HT1080 (cell line): ENCODE data around the gene OSBPL2. TPM values are rescaled to one million over a fixed set of nuclear protein-coding genes. Genes with fewer than 3 reads are reported as not detected.
A peak's percentile ranks its signal among the peaks of the same experiment; 100 is the strongest.

Experiments
- DNase-seq: peaks from one replicate; pipeline ENCODE4 v3.0.0-alpha.2; 2015; ENCODE audit warnings: low read depth
- polyA plus RNA-seq, 2 experiments: library from polyadenylated mRNA; depleted of rRNA; stranded (reverse); fragments of >200 nt; gene quantifications; 2 replicates each; pipeline ENCODE4 v1.2.3, GENCODE V29; 2015
- total RNA-seq: library from RNA; depleted of rRNA; stranded (reverse); fragments of >200 nt; shearing (Covaris generic); gene quantifications from 2 replicates; pipeline ENCODE4 v1.2.3, GENCODE V29; 2014; rRNA removed

OSBPL2 gene
- total RNA-seq: 13.4 and 17.6 TPM in 2 replicates
- 11.6 and 13.5 TPM in 2 replicates for polyA plus RNA-seq (2015; cell fraction: cytosol; rRNA removed)
- 24.9 and 32.0 TPM in 2 replicates for polyA plus RNA-seq (2015; cell fraction: nucleus; rRNA removed)

GRCh38 chr20:62237801-62238568, at the start of gene OSBPL2:
Gene OSBPL2 (plus strand): TSS chr20:62238521. CDS start chr20:62256185, 17,664 bp downstream.
- peak; percentile 97 for DNase-seq

GRCh38 chr20:62190639-62191411, 47.5 kb upstream of the OSBPL2 start:
- DNase-seq: no peak

- no peak for DNase-seq
Observed at GRCh38 chr20:62191781-62192559, 46.4 kb upstream of the OSBPL2 start.

GRCh38 chr20:62192635-62193034, 45.7 kb upstream of the OSBPL2 start:
- no peak for DNase-seq

GRCh38 chr20:62193079-62194025, 45.0 kb upstream of the OSBPL2 start:
- no peak for DNase-seq

- DNase-seq: no peak
Observed at GRCh38 chr20:62195075-62195405, 43.3 kb upstream of the OSBPL2 start.

- no peak for DNase-seq
Observed at GRCh38 chr20:62195736-62196135, 42.6 kb upstream of the OSBPL2 start.

- DNase-seq: no peak
Observed at GRCh38 chr20:62196286-62196685, 42.0 kb upstream of the OSBPL2 start.

- DNase-seq: no peak
Observed at GRCh38 chr20:62197311-62197710, 41.0 kb upstream of the OSBPL2 start.

GRCh38 chr20:62197801-62198200, 40.5 kb upstream of the OSBPL2 start:
- DNase-seq: no peak

- DNase-seq: no peak
Observed at GRCh38 chr20:62198496-62198895, 39.8 kb upstream of the OSBPL2 start.

- DNase-seq: no peak
Observed at GRCh38 chr20:62198931-62199330, 39.4 kb upstream of the OSBPL2 start.

- DNase-seq: no peak
Observed at GRCh38 chr20:62200491-62201172, 37.7 kb upstream of the OSBPL2 start.

GRCh38 chr20:62201173-62202082, 36.9 kb upstream of the OSBPL2 start:
- no peak for DNase-seq

GRCh38 chr20:62202083-62202395, 36.3 kb upstream of the OSBPL2 start:
- DNase-seq: no peak

- no peak for DNase-seq
Observed at GRCh38 chr20:62202676-62203377, 35.5 kb upstream of the OSBPL2 start.

GRCh38 chr20:62203378-62204030, 34.8 kb upstream of the OSBPL2 start:
- DNase-seq: no peak
